Mucosa of gallbladder (tissue), 1 donor: ENCODE data around the gene BUD23. TPM values are rescaled to one million over a fixed set of nuclear protein-coding genes. Genes with fewer than 3 reads are reported as not detected.

Experiments used
- DNase-seq: peaks from one replicate; pipeline ENCODE4 v3.0.0-alpha.2; 2020; ENCODE audit warnings: low spot score
- total RNA-seq: library from RNA; stranded (reverse); gene quantifications from one replicate; pipeline ENCODE4 v1.2.1, GENCODE V29; 2021
- donor health status: DM: no; HTN: no; CAD: no.

The BUD23 gene
- total RNA-seq, 1 donor from 2014 or later = 57.6 TPM

- no peak for DNase-seq
These were observed 58.2 kb downstream of the BUD23 start for GRCh38 chr7:73741600-73741999.

GRCh38 chr7:73742338-73742752, 58.9 kb downstream of the BUD23 start:
- DNase-seq = no peak

GRCh38 chr7:73742753-73743641, 59.6 kb downstream of the BUD23 start:
- DNase-seq = peak; percentile 95

- DNase-seq = no peak
These were observed 63.0 kb downstream of the BUD23 start for GRCh38 chr7:73746378-73746777.

Other genes starting within 250 kb of the BUD23 start
- gene FZD9, start 249.8 kb upstream of the BUD23 start, total RNA-seq = 0.29 TPM
- 50.7 TPM for gene BAZ1B, start 161.3 kb upstream of the BUD23 start, total RNA-seq
- gene BCL7B, start 125.9 kb upstream of the BUD23 start, total RNA-seq = 57.7 TPM
- 39.2 TPM for gene TBL2, start 105.0 kb upstream of the BUD23 start, total RNA-seq
- gene MLXIPL, start 59.1 kb upstream of the BUD23 start, total RNA-seq = 117 TPM
- 13.5 TPM for gene VPS37D, start 15.8 kb upstream of the BUD23 start, total RNA-seq
- gene DNAJC30, start 144 bp upstream of the BUD23 start, total RNA-seq = 15.9 TPM
- 33.8 TPM for gene STX1A, start 36.1 kb downstream of the BUD23 start, total RNA-seq
- 55.8 TPM for gene ABHD11, start 55.2 kb downstream of the BUD23 start, total RNA-seq
- 129 TPM for gene CLDN3, start 86.7 kb downstream of the BUD23 start, total RNA-seq
- gene CLDN4, start 147.4 kb downstream of the BUD23 start, total RNA-seq = 201 TPM
- 3.1 TPM for gene METTL27, start 158.9 kb downstream of the BUD23 start, total RNA-seq
- gene TMEM270, start 177.6 kb downstream of the BUD23 start, total RNA-seq = not detected